Measurements from ENCODE around the gene TENT5C. TPM values are rescaled to one million over a fixed set of nuclear protein-coding genes. Genes with fewer than 3 reads are reported as not detected.

The TENT5C gene
- total and polyA plus RNA-seq, 9 of the 15 experiments (the other 6 are each of a cell fraction or from before 2014, with no cell fraction given) = 1.8 to 7.7 (median 4.0) TPM

- TF ChIP-seq, protein P1, sequence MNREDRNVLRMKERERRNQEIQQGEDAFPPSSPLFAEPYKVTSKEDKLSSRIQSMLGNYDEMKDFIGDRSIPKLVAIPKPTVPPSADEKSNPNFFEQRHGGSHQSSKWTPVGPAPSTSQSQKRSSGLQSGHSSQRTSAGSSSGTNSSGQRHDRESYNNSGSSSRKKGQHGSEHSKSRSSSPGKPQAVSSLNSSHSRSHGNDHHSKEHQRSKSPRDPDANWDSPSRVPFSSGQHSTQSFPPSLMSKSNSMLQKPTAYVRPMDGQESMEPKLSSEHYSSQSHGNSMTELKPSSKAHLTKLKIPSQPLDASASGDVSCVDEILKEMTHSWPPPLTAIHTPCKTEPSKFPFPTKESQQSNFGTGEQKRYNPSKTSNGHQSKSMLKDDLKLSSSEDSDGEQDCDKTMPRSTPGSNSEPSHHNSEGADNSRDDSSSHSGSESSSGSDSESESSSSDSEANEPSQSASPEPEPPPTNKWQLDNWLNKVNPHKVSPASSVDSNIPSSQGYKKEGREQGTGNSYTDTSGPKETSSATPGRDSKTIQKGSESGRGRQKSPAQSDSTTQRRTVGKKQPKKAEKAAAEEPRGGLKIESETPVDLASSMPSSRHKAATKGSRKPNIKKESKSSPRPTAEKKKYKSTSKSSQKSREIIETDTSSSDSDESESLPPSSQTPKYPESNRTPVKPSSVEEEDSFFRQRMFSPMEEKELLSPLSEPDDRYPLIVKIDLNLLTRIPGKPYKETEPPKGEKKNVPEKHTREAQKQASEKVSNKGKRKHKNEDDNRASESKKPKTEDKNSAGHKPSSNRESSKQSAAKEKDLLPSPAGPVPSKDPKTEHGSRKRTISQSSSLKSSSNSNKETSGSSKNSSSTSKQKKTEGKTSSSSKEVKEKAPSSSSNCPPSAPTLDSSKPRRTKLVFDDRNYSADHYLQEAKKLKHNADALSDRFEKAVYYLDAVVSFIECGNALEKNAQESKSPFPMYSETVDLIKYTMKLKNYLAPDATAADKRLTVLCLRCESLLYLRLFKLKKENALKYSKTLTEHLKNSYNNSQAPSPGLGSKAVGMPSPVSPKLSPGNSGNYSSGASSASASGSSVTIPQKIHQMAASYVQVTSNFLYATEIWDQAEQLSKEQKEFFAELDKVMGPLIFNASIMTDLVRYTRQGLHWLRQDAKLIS (CRISPR knock-in tag; IDR thresholded peaks at IDR 0.05) = no peak
- no peak; the same call in 1 of the 2 replicates for TF ChIP-seq BRD4 (IDR thresholded peaks at IDR 0.05)
- TF ChIP-seq ELF2 (CRISPR knock-in tag; IDR thresholded peaks at IDR 0.05) = no peak
- no peak for TF ChIP-seq CBX8 (IDR thresholded peaks at IDR 0.05; ENCODE audit: borderline replicate concordance, extremely low read depth, low read depth, low read length, poor library complexity, severe bottlenecking)
- TF ChIP-seq ZSCAN32 (CRISPR knock-in tag; IDR thresholded peaks at IDR 0.05) = 0 out of 2 replicates have a peak, but pooled peaks have one; percentile 67
- TF ChIP-seq, protein P2, sequence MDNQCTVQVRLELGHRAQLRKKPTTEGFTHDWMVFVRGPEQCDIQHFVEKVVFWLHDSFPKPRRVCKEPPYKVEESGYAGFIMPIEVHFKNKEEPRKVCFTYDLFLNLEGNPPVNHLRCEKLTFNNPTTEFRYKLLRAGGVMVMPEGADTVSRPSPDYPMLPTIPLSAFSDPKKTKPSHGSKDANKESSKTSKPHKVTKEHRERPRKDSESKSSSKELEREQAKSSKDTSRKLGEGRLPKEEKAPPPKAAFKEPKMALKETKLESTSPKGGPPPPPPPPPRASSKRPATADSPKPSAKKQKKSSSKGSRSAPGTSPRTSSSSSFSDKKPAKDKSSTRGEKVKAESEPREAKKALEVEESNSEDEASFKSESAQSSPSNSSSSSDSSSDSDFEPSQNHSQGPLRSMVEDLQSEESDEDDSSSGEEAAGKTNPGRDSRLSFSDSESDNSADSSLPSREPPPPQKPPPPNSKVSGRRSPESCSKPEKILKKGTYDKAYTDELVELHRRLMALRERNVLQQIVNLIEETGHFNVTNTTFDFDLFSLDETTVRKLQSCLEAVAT (IDR thresholded peaks at IDR 0.05) = peak; percentile 69 to 91
- TF ChIP-seq ARNT (IDR thresholded peaks at IDR 0.05) = peak; percentile 81 to 96; a peak in 3 of 4 replicates
- TF ChIP-seq ASH1L (IDR thresholded peaks at IDR 0.05; ENCODE audit: borderline replicate concordance, low read depth, partially characterized antibody) = no peak
- TF ChIP-seq MTA2 (IDR thresholded peaks at IDR 0.05; ENCODE audit: low read depth) = peak; percentile 95
- TF ChIP-seq ZNF124 (CRISPR knock-in tag; IDR thresholded peaks at IDR 0.05) = no peak
- TF ChIP-seq GTF2F1 (IDR thresholded peaks at IDR 0.05; ENCODE audit: low read depth, low read length) = no peak
- TF ChIP-seq ZNF165 (CRISPR knock-in tag; IDR thresholded peaks at IDR 0.05; ENCODE audit: borderline replicate concordance) = no peak
- TF ChIP-seq ZNF57 (CRISPR knock-in tag; IDR thresholded peaks at IDR 0.05) = no peak
- TF ChIP-seq, protein P3, sequence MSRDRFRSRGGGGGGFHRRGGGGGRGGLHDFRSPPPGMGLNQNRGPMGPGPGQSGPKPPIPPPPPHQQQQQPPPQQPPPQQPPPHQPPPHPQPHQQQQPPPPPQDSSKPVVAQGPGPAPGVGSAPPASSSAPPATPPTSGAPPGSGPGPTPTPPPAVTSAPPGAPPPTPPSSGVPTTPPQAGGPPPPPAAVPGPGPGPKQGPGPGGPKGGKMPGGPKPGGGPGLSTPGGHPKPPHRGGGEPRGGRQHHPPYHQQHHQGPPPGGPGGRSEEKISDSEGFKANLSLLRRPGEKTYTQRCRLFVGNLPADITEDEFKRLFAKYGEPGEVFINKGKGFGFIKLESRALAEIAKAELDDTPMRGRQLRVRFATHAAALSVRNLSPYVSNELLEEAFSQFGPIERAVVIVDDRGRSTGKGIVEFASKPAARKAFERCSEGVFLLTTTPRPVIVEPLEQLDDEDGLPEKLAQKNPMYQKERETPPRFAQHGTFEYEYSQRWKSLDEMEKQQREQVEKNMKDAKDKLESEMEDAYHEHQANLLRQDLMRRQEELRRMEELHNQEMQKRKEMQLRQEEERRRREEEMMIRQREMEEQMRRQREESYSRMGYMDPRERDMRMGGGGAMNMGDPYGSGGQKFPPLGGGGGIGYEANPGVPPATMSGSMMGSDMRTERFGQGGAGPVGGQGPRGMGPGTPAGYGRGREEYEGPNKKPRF (IDR thresholded peaks at IDR 0.05; ENCODE audit: low read depth, low read length) = no peak
- peak; percentile 87 for TF ChIP-seq PHB2 (IDR thresholded peaks at IDR 0.05; ENCODE audit: low read depth)
- no peak for TF ChIP-seq SAFB (IDR thresholded peaks at IDR 0.05; ENCODE audit: borderline replicate concordance, low read depth, low read length)
- no peak for TF ChIP-seq BRCA1 (IDR thresholded peaks at IDR 0.05)
- no peak for TF ChIP-seq BRCA1 (CRISPR knock-in tag; IDR thresholded peaks at IDR 0.05)
- no peak for TF ChIP-seq ELF1 (tag; IDR thresholded peaks at IDR 0.05)
- TF ChIP-seq ZBTB7A (IDR thresholded peaks at IDR 0.05; ENCODE audit: borderline replicate concordance, control insufficient read depth, low read depth, low read length) = no peak
- peak; percentile 10 for TF ChIP-seq ZFP36 (IDR thresholded peaks at IDR 0.05; ENCODE audit: low read depth, low read length, partially characterized antibody)
- TF ChIP-seq SUPT5H (IDR thresholded peaks at IDR 0.05) = no peak
These were observed 7.6 kb downstream of the TENT5C start (continued) for GRCh38 chr1:117613249-117613968.

Measured in K562 (cell line).